SIG-M5 (cell line): ENCODE data around the gene GRIK5.
"Not testable (repeated sequence)": the region's sequence is repeated elsewhere in the genome, so short reads cannot be mapped to it uniquely, and the experiment has no call there.

Experiments used
- DNase-seq: peaks from one replicate; lab custom pipeline; 2025; lab: John Stamatoyannopoulos, UW

GRIK5 gene

DNA sequence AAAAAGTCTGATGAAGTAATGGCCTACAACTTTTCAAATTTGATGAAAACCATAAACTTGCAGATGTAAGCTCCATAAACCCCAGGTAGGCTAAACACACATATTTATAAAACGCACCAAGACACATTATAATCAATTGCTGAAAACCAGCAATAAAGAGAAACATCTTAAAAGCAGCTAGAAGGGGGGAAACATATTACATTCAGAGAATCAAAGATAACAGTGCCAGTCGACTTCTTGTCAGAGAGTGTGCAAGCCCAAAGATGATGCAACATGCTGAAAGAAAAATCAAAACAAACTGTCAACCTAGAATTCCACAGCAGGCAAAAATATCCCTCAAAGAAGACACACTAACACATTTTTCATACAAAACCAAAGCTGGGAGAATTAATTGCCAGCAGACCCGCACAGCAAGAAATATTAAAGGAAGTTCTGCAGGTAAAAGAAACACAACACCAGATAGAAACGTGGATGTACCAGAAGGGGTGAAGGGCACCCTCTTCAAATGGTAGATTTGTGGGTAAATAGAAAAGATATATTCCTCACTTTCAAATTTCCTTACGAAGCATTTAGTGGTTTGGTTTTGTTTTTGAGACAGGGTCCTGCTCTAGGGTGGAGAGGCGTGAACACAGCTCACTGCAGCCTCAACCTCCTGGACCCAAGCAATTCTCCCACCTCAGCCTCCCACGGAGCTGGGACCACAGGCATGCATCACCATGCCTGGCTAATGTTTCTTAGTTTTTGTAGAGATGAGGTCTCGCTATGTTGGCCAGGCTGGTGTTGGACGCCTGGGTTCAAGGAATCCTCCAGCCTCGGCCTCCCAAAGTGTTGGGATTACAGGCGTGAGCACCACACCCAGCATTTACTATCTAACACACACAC lies 59.5 kb downstream of the GRIK5 start:
- DNase-seq, result no peak

DNA sequence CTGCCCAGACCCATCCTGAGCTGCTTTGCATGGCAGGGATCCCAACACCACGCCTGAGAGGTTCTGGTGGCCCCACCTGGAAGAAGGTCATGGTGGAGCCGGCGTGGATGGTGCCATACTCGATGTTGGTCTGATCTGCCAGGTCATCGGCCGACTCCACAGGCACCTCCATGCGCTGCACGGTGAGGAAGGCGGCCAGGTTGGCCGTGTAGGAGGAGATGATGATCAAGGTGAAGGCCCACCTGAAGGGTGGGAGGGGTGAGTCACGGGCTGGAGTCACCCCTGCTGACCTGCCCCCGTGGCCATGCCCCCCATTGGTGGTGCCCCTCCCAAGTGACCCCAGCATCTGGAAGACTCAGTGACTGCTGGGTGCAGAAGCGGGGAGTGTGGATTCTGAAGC lies 63.4 kb downstream of the GRIK5 start:
- DNase-seq, result no peak

- no peak for DNase-seq
Measured at GRCh38 chr19:42005504-42005903, 64.5 kb downstream of the GRIK5 start.

DNA sequence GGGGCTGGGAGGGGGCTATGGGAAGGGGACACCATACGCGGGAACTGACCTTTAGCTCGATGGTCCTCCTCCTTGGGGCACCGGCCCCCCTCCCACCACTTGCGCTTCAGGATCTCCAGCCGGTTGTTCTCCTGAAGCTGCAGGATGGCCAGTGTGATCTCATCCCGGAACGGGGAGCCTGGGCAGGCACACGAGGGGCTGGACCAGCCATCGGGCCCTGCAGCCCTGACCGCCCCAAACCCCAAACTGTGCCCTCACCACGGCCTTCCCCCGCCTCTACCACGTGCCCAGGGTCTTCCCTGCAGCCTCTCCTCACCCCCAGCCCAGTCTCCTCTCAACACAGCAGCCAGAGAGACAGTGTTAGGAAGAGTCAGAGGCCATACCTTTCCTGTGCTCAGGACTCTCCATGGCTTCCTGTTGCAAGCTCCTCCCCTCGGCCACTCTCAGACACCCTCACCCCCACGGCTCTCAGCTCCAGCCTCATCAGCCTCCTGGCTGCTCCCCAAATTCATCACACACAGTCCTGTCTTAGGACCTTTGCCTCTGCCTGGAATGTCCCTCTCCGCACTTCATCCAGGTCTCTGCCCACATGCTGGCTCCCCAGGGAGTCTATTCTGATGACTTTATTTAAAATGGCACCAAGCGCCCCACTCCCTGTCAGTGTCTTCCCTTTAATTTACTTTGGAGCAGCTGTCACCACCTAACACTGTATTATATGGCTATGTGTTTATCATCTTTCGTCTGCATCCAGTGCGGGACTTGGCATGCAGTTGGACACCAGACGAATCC lies 66.3 kb downstream of the GRIK5 start:
- DNase-seq, result no peak

- no peak for DNase-seq
Measured at GRCh38 chr19:41999878-42000208, 70.2 kb downstream of the GRIK5 start.

DNA sequence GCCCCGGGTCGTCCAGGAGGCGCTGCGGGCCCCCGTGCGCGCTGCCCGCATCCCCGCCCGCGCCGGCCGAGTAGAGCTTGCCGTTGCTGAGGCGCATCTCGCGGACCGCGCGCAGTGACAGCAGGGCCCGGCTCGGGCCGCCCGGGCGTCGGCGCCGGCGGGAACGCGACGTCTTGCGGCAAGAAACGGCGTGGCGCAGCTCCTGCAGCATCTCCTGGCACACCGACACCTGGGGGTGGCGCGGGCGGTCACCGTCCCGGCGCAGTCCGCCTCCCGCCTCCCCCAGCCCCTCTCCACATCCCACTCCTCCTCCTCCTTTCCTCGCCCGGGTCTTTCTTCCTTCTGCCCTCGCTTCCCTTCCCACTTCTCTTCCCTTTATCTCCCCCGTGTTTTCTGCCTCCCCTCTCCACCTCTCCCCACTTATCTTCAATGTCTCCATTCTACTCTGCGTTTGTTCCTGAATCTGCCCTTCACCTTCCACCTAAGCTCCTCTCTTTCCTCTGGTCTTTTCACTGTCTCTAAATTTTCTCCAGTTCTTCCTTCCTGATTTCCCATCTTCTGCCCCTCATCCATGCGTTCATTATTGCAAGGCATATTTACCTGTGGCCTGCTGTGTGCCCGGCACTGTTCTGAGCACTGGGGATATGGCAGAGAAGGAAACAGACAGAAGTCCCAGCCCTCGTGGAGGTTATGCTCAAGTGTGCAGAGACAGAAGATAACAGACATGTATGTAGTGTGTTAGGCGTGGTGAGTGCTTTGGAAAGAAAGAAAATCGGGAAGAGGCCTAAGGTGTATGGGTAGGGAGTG lies 70.7 kb downstream of the GRIK5 start:
- no peak for DNase-seq

GRCh38 chr19:41998246-41999020 lies 71.6 kb downstream of the GRIK5 start:
- no peak for DNase-seq

DNA sequence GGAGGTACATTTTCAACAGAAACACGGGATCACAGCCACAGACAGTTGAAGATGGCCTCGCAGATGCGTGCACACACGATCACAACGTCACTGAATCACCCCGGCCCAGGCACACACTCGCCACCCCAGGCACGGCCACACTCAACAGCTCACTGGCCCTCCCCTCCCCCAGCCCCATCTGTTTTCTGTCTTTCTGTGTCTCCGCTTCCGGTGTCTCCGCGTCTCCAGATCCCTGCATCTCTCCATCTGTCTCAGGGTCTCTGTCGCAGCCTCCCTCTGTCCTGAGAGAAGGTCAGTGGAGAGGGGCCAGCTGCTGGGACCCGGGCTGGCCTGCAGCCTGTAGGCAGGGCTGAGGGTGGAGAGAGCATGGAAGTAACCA lies 72.2 kb downstream of the GRIK5 start:
- DNase-seq, result no peak

DNA sequence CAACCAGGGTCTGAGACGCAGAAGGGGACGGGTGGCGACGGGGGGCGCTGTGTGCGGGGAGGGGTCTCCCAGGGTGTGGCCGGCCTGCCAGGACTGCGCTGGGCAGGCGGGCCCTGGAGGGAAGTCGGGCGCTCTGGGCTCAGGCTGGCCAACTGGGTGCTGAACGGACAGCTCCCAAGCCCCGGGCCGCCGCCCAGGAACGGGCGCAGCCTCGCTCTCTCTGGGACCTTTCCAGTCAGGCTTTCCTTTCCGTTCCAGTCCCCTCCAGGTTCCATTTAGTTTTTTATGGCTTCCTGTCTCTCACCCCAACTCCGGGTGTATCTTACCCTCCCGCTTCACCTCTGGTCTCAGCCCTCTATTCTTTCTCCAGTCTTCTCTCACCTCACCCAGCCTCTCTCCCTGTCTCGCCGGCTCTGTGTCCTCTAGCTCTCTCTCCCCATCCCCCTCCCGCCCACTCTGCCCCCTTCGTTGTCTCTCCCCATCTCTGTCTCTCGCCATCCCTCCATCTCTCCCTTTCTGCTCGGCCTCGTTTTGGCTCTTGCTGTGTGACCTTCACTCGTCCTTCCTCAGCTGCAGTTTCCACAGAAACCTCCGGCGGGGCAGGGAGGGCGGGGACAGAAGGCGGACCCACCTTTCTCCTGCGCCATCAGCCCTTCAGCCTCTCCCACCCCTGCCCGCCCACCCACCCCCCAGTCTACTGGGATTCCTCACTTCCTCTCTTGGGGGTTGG lies 72.7 kb downstream of the GRIK5 start:
- no peak for DNase-seq

DNA sequence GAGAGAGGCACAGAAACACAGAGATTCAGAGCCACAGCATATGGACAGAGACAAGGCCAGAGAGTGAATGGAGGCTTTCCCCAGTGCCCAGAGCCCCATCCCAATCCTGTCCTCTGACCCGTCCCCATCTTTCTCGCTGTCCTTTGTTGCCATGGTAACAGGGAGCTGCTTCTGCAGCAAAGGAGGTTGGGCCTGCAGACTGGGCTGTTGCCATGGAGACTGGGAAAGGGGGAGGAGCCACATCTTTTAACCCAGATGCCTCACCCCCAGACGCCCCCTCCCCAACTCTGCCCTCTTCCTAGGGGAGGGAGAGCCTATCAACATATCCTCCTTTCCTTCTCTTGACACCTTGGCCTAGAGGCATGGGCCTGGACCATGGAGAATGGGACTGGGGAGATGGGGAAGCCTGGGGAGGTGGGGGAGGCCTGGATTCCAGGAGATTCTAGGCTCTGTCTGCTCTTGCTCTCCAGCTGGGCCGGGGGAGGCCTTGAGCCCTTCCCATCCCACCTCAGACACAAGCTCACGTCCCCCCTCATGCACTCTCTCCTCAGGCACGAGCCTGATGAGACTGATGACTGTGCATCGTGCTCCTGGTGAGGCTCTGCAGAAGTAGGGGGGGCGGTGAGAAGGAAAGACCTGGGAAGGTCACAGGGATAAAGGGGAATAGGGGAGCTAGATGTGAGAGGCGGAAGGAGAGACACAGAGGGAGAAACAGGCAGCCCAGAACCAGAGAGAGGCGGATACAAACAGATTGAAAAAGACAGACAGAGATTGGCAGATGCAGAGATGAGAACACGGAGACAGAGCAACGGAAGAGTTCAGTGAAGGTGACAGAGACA lies 73.8 kb downstream of the GRIK5 start:
- no peak for DNase-seq

- DNase-seq, result no peak
Measured at GRCh38 chr19:41994994-41995958, 74.7 kb downstream of the GRIK5 start.

- DNase-seq, result no peak
Measured at GRCh38 chr19:41994521-41994971, 75.5 kb downstream of the GRIK5 start.

GRCh38 chr19:41993612-41994483 lies 76.2 kb downstream of the GRIK5 start, which contains the start of gene ATP1A3:
ATP1A3 (minus strand) TSS chr19:41994230; CDS start chr19:41994076, 154 bp downstream.
- DNase-seq, result no peak

GRCh38 chr19:41991925-41992569 lies 78.0 kb downstream of the GRIK5 start:
- DNase-seq, result not testable (repeated sequence)

DNA sequence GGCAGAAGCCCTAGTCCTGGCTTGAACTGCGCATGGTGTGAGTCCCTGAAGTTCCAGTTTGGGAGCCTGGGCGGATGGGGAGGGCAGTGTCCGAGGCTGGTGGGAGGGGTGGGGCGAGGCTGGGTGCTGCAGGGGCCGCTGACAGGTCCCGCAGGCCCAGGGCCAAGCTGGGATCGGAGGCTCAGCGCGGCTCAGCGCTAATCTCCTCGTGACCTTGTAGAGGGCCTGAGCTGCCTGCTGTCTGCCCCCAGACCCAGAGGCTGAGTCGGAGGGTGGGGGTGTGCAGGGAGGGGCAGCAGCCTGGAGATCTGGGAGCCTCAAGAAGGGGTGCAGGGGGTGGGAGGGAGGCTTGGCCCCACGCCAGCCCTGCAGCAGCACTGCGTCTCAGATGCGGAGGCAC lies 79.0 kb downstream of the GRIK5 start:
- DNase-seq, result no peak

DNA sequence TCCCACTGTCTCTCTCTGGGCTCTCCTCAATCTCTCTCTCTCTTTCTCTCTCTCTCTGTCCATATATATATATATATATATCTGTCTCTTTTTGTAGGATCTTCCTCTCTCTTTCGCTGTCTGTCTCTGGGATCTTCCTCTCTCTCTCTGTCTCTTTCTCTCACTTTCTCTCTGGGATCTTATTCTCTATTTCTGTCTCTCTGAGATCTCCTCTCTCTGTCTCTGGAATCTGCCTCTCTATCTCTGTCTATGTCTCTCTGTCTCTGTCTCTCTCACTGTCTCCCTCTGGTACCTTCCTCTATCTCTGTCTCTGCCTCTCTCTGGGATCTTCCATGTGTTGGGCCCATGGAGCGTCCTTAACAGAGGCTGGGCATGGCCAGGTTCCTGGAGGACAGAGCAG lies 79.4 kb downstream of the GRIK5 start:
- DNase-seq, result no peak

DNA sequence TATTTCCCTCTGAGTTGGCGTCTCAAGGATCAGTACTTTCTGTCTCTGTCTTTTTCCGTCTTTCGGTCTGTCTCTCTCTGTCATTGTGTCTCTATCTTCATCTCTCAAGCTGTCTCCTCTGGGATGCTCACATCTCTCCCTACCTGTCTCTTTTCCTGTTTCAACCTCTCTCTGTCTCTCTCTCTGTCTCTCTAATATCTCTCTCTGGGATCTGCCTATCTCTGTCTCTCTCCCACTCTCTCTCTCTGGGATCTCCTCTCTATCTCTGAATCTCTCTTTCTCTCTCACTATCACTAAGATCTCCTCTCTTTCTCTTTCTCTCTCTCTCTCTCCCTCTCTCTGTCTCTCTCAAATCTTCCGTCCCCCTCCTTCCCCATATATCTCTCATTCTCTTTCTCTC lies 80.0 kb downstream of the GRIK5 start:
- no peak for DNase-seq
